ENCODE measurements around the gene TFIP11.

DNA sequence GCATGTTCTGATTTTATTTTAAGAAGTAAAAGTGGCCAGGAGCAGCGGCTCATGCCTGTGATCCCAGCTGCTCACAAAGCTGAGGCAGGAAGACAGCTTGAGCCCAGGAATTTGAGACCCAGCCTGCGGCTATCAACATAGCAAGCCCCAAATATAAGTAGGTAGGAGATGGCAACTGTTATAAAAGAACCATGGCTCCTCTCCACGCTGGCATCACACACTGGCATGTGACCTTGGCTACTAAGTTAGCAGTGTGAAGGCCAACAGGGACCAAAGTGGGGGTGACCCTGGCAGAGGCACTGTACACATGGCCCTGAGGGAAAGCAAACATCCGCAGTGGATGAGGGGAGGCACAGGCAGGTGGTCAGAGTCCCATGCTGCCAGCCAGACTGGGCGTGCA lies 44.6 kb upstream of the TFIP11 start:
- TF ChIP-seq, protein P1, sequence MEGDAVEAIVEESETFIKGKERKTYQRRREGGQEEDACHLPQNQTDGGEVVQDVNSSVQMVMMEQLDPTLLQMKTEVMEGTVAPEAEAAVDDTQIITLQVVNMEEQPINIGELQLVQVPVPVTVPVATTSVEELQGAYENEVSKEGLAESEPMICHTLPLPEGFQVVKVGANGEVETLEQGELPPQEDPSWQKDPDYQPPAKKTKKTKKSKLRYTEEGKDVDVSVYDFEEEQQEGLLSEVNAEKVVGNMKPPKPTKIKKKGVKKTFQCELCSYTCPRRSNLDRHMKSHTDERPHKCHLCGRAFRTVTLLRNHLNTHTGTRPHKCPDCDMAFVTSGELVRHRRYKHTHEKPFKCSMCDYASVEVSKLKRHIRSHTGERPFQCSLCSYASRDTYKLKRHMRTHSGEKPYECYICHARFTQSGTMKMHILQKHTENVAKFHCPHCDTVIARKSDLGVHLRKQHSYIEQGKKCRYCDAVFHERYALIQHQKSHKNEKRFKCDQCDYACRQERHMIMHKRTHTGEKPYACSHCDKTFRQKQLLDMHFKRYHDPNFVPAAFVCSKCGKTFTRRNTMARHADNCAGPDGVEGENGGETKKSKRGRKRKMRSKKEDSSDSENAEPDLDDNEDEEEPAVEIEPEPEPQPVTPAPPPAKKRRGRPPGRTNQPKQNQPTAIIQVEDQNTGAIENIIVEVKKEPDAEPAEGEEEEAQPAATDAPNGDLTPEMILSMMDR (IDR thresholded peaks at IDR 0.05; ENCODE audit: insufficient read depth, low read length), result no peak
- no peak for TF ChIP-seq POLR2AphosphoS5 (IDR thresholded peaks at IDR 0.05; ENCODE audit: low read depth)

All from HL-60 (cell line).